CD14-positive monocyte (primary cell): ENCODE measurements around the gene ELMO1. TPM values are rescaled to one million over a fixed set of nuclear protein-coding genes. Genes with fewer than 3 reads are reported as not detected.

Experiments used
- DNase-seq, 3 donors: peaks; one replicate each; pipeline ENCODE4 v3.0.0-alpha.2; 2011 to 2022
- H2AFZ ChIP-seq: 2 replicates; pipeline ENCODE4 v1.6.0; 2012; ENCODE audit warnings: mild to moderate bottlenecking, low read depth, low read length, inconsistent platforms; ENCODE audit not compliant: insufficient read depth, poor library complexity, severe bottlenecking
- H3K27ac ChIP-seq, 2 donors: 1 replicate in 1 of 2; 2 replicates in 1 of 2; pipeline ENCODE4 v1.5.1; 2012 to 2013; ENCODE audit warnings: low read length in 2 of 2, control low read depth in 1 of 2, inconsistent platforms in 1 of 2, low read depth in 1 of 2, mild to moderate bottlenecking in 1 of 2
- H3K27me3 ChIP-seq, 2 donors: one replicate each; pipeline versions ENCODE4 v1.6.0 to v1.6.1; 2011 to 2013; ENCODE audit warnings: low read length in 2 of 2; ENCODE audit not compliant: control insufficient read depth in 2 of 2, insufficient read depth in 2 of 2
- H3K36me3 ChIP-seq, 2 donors: replicated peaks in 1 of 2; 1 replicate in 1 of 2; 2 replicates in 1 of 2; pipeline versions ENCODE4 v1.5.1 to v1.6.1; 2012 to 2013; ENCODE audit warnings: low read length in 2 of 2, control low read depth in 1 of 2, inconsistent platforms in 1 of 2, mild to moderate bottlenecking in 1 of 2; ENCODE audit not compliant: insufficient read depth in 2 of 2, control insufficient read depth in 1 of 2
- H3K4me1 ChIP-seq, 2 donors: 1 replicate in 1 of 2; 2 replicates in 1 of 2; pipeline versions ENCODE4 v1.5.1 to v1.6.1; 2012 to 2013; ENCODE audit warnings: low read length in 2 of 2, control low read depth in 1 of 2, inconsistent platforms in 1 of 2, mild to moderate bottlenecking in 1 of 2, moderate library complexity in 1 of 2; ENCODE audit not compliant: insufficient read depth in 2 of 2, control insufficient read depth in 1 of 2
- H3K4me2 ChIP-seq: replicated peaks from 2 replicates; pipeline ENCODE3; 2012; ENCODE audit warnings: low read length, moderate library complexity, mild to moderate bottlenecking; ENCODE audit not compliant: poor library complexity, severe bottlenecking; ENCODE audit errors: extremely low read depth
- H3K4me3 ChIP-seq, 3 experiments: fragments of 200-600 bp in 1 of 3; sonication (generic) in 1 of 3; replicated peaks in 1 of 3; 1 replicate in 2 of 3; 2 replicates in 1 of 3; pipeline ENCODE4 v1.5.1; 2011 to 2013; ENCODE audit warnings: low read length in 3 of 3, mild to moderate bottlenecking in 3 of 3, control low read depth in 2 of 3, low read depth in 2 of 3, inconsistent platforms in 1 of 3, moderate library complexity in 1 of 3
- H3K79me2 ChIP-seq: 2 replicates; pipeline ENCODE4 v1.6.0; 2012; ENCODE audit warnings: mild to moderate bottlenecking, control low read depth, inconsistent platforms, low read length, moderate library complexity; ENCODE audit not compliant: insufficient read depth
- H3K9ac ChIP-seq: 2 replicates; pipeline ENCODE4 v1.6.0; 2017; ENCODE audit warnings: low read length, mild to moderate bottlenecking; ENCODE audit not compliant: insufficient read depth, poor library complexity, severe bottlenecking
- H3K9me3 ChIP-seq, 2 donors: replicated peaks in 1 of 2; 1 replicate in 1 of 2; 2 replicates in 1 of 2; pipeline versions ENCODE4 v1.5.1 to v1.6.1; 2012 to 2013; ENCODE audit warnings: low read length in 2 of 2, control low read depth in 1 of 2; ENCODE audit not compliant: control insufficient read depth in 1 of 2, insufficient read depth in 1 of 2
- H4K20me1 ChIP-seq: 2 replicates; pipeline ENCODE4 v1.6.0; 2012; ENCODE audit warnings: mild to moderate bottlenecking, low read length, control low read depth, moderate library complexity; ENCODE audit not compliant: insufficient read depth
- H3K27ac Mint-ChIP-seq, 7 donors: one replicate each; pipeline ENCODE4 v1.8.0; 2020; ENCODE audit warnings: mild to moderate bottlenecking in 7 of 7, mixed read lengths in 7 of 7, moderate library complexity in 6 of 7, inconsistent platforms in 2 of 7
- H3K27me3 Mint-ChIP-seq, 3 donors: one replicate each; pipeline ENCODE4 v1.8.0; 2021 to 2022; ENCODE audit warnings: low read depth in 3 of 3, mild to moderate bottlenecking in 3 of 3, mixed read lengths in 3 of 3, moderate library complexity in 3 of 3, inconsistent platforms in 1 of 3
- H3K36me3 Mint-ChIP-seq, 2 donors: one replicate each; pipeline ENCODE4 v1.8.0; 2020; ENCODE audit warnings: mixed read lengths in 2 of 2, inconsistent platforms in 1 of 2, mild to moderate bottlenecking in 1 of 2
- H3K4me1 Mint-ChIP-seq: one replicate; pipeline ENCODE4 v1.8.0; 2020; ENCODE audit warnings: mild to moderate bottlenecking, mixed read lengths
- H3K4me3 Mint-ChIP-seq, 2 donors: one replicate each; pipeline ENCODE4 v1.8.0; 2020; ENCODE audit warnings: mild to moderate bottlenecking in 2 of 2, mixed read lengths in 2 of 2, moderate library complexity in 1 of 2
- H3K9me3 Mint-ChIP-seq, 7 donors: one replicate each; pipeline ENCODE4 v1.8.0; 2020 to 2022; ENCODE audit warnings: mixed read lengths in 7 of 7, mild to moderate bottlenecking in 6 of 7, moderate library complexity in 6 of 7, inconsistent platforms in 2 of 7
- WGBS: methylation state at CpG from one replicate; pipeline ENCODE4 v1.1.5; 2013; ENCODE audit warnings: missing lambda C conversion rate; ENCODE audit not compliant: insufficient coverage; 5-methylcytosine and 5-hydroxymethylcytosine counted together
- intact Hi-C, 2 donors: fragments of 100-400 bp; cut with micrococcal nuclease; formaldehyde crosslinking; loops; one replicate each; pipeline versions ENCODE4 v1.15.0 to v1.15.1; 2023
- polyA plus RNA-seq, 3 donors: library from polyadenylated mRNA; depleted of rRNA in 1 of 3; unstranded in 2 of 3; stranded (reverse) in 1 of 3; fragments of 300-500 nt in 2 of 3; fragments of >200 nt in 1 of 3; fragmentation: Illumina TruSeq in 2 of 3; gene quantifications; 1 replicate in 2 of 3; 2 replicates in 1 of 3; pipeline ENCODE4 v1.2.3, GENCODE V29; 2012 to 2021
- TF ChIP-seq, protein P1 (sequence below): fragments of 200-600 bp; IDR thresholded peaks from one replicate; pipeline ENCODE4 v1.8.0; 2022; ENCODE audit warnings: antibody characterized with exemption, mild to moderate bottlenecking

The ELMO1 gene
- polyA plus RNA-seq, 3 donors = 46.6 to 50.2 (median 46.7) TPM

DNA sequence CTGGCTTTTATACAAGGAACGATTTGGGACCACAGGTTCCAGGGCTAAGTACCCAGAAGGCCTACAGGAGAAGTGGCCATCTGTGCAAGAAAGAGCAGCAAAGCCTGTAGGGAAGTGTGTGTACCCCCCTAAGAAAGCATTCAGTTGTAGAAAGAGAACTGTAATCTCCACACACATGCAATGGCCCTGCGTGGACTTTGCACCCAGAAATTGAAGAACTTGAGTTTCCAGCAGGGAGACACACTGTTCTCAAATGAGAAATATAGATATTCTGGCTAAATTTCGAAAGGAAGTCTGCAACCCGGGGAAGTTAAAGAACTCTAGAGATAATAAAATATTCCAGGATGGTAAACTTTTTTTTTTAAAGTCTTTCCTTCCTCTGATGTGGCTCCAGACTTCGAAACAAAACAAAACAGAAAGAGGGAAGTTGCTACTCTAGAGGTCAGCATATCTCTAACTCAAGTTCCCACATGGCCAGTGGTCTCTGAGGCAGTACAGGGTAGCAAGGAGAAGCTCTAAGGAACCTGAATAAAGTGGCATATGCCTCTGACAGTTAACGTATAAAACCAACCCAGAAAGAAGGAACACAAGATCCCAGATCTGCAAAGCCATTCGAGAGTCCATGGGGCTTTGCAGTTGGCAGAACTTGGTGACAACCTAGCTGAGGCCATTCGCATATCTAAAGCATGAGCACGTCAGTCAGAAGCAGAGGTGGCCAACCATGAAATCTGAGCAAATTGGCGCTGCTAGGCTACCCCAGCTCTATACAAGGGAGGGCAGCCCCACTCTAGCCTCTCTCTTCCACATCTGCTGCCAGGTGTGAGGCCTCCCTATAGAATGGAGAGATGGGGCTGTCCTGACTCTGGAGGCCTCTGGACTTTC, 56.6 kb downstream of the ELMO1 start:
- Histone ChIP-seq H3K36me3 (no peaks in the 10 kb centered on the region), H2AFZ (peak overlapping the region; percentile 7), H3K4me3 (peak overlapping the region; percentile 6 to 49 (median 23)), H4K20me1 (peaks cover 45% of the 10 kb centered on the region), H3K27ac (peak overlapping the region; percentile 70 to 76), H3K79me2 (peaks cover 42% of the 10 kb centered on the region), H3K4me2 (peak overlapping the region; percentile 59), H3K4me1 (peaks cover 46 to 57% of the 10 kb centered on the region in 2 donors), H3K9me3 (no peaks in the 10 kb centered on the region), H3K9ac (peak overlapping the region; percentile 6), H3K27me3 (no peaks in the 10 kb centered on the region)
- H3K27ac Mint-ChIP-seq = peak overlapping the region; percentile 72 to 92 (median 85)
- peaks cover 13 to 15% of the 10 kb centered on the region in 2 donors for H3K36me3 Mint-ChIP-seq
- peak; percentile 21 to 43 (median 40) for DNase-seq
- H3K9me3 Mint-ChIP-seq = no peaks in the 10 kb centered on the region
- intact Hi-C loops = no loop called here
- no peaks in the 10 kb centered on the region for H3K27me3 Mint-ChIP-seq
- H3K4me3 Mint-ChIP-seq = peak overlapping the region; percentile 56 to 59
- TF ChIP-seq, protein P1, sequence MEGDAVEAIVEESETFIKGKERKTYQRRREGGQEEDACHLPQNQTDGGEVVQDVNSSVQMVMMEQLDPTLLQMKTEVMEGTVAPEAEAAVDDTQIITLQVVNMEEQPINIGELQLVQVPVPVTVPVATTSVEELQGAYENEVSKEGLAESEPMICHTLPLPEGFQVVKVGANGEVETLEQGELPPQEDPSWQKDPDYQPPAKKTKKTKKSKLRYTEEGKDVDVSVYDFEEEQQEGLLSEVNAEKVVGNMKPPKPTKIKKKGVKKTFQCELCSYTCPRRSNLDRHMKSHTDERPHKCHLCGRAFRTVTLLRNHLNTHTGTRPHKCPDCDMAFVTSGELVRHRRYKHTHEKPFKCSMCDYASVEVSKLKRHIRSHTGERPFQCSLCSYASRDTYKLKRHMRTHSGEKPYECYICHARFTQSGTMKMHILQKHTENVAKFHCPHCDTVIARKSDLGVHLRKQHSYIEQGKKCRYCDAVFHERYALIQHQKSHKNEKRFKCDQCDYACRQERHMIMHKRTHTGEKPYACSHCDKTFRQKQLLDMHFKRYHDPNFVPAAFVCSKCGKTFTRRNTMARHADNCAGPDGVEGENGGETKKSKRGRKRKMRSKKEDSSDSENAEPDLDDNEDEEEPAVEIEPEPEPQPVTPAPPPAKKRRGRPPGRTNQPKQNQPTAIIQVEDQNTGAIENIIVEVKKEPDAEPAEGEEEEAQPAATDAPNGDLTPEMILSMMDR = no peak
- H3K4me1 Mint-ChIP-seq = peaks cover 78% of the 10 kb centered on the region
- 13% methylated on average over 3 of the region's 10 CpGs for WGBS

DNA sequence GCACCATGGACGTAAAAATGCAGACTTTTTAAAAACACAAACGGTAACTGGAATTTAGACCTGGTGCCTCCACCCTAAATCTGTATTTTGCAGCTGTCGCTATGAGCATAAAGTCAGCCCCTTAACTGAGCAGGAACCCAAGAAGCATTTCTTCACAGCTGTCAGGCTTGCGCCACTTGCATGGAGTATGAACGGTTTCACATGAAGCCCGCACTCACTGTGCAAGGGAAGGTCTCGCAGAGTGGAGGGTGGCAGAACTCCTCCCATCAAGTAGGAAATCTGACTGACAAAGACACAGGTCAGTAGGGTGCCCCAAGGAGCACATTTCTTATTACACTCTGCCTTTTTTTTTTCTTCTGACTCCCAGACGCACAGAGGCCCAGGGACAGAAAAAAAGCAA, 58.5 kb downstream of the ELMO1 start:
- H3K4me2 ChIP-seq = peak overlapping the region; percentile 3
- no peak overlapping the region for H2AFZ ChIP-seq
- peak overlapping the region in 1 of 2 donors; percentile 42 for H3K4me3 Mint-ChIP-seq
- H3K27me3 ChIP-seq = no peaks in the 10 kb centered on the region
- no peaks in the 10 kb centered on the region for H3K36me3 ChIP-seq
- H4K20me1 ChIP-seq = peaks cover 28% of the 10 kb centered on the region
- intact Hi-C loops = no loop called here
- no peaks in the 10 kb centered on the region for H3K27me3 Mint-ChIP-seq
- peaks cover 12 to 15% of the 10 kb centered on the region in 2 donors for H3K36me3 Mint-ChIP-seq
- H3K9me3 ChIP-seq = no peaks in the 10 kb centered on the region
- peaks cover 87% of the 10 kb centered on the region for H3K4me1 Mint-ChIP-seq
- H3K27ac Mint-ChIP-seq = peak overlapping the region in 4 of 7 donors; percentile 3 to 76 (median 48)
- H3K9ac ChIP-seq = no peak overlapping the region
- peak; percentile 36 to 48 (median 38) for DNase-seq
- H3K9me3 Mint-ChIP-seq = no peaks in the 10 kb centered on the region
- H3K27ac ChIP-seq = peak overlapping the region in 1 of 2 donors; percentile 46
- 32% methylated on average over 3 of the region's 8 CpGs for WGBS
- no peak overlapping the region for H3K4me3 ChIP-seq
- H3K4me1 ChIP-seq = peaks cover 53 to 71% of the 10 kb centered on the region in 2 donors
- H3K79me2 ChIP-seq = peaks cover 29% of the 10 kb centered on the region
- TF ChIP-seq, protein P1 = no peak
